Keratinocyte (primary cell): ENCODE data around the gene RECK. TPM values are rescaled to one million over a fixed set of nuclear protein-coding genes. Genes with fewer than 3 reads are reported as not detected.

Source experiments
- DNase-seq: peaks from one replicate; pipeline ENCODE4 v3.0.0-alpha.2; 2011; ENCODE audit warnings: low read depth, missing footprints, low spot score
- FAIRE-seq: peaks from 2 replicates; lab custom pipeline; 2011; peaks lifted over from hg19 to GRCh38; lab: Jason Lieb, UNC
- H2AFZ ChIP-seq: 2 replicates; pipeline ENCODE4 v1.6.0; 2012; ENCODE audit warnings: low read length, control low read depth, inconsistent platforms; ENCODE audit not compliant: control insufficient read depth
- H3K27ac ChIP-seq: 2 replicates; pipeline ENCODE4 v1.5.1; 2011; ENCODE audit warnings: low read length; ENCODE audit not compliant: control insufficient read depth, insufficient read depth
- H3K27me3 ChIP-seq: 3 replicates; pipeline ENCODE4 v1.6.0; 2011; ENCODE audit warnings: low read length; ENCODE audit not compliant: control insufficient read depth, insufficient read depth; ENCODE audit errors: extremely low read depth
- H3K36me3 ChIP-seq, 2 experiments: 2 replicates in 1 of 2; 3 replicates in 1 of 2; pipeline ENCODE4 v1.5.1; 2011; ENCODE audit warnings: low read length in 2 of 2, mild to moderate bottlenecking in 1 of 2; ENCODE audit not compliant: control insufficient read depth in 2 of 2, insufficient read depth in 2 of 2; ENCODE audit errors: extremely low read depth in 1 of 2
- H3K4me1 ChIP-seq: 3 replicates; pipeline ENCODE4 v1.5.1; 2011; ENCODE audit warnings: low read length; ENCODE audit not compliant: control insufficient read depth, insufficient read depth; ENCODE audit errors: extremely low read depth
- H3K4me2 ChIP-seq: 3 replicates; pipeline ENCODE4 v1.6.0; 2011; ENCODE audit warnings: low read depth, low read length; ENCODE audit not compliant: control insufficient read depth, insufficient read depth; ENCODE audit errors: extremely low read depth
- H3K4me3 ChIP-seq, 3 experiments: fragments of 200-600 bp in 1 of 3; sonication (generic) in 1 of 3; 2 replicates in 2 of 3; 3 replicates in 1 of 3; pipeline ENCODE4 v1.5.1; 2011 to 2016; ENCODE audit warnings: low read length in 3 of 3, mild to moderate bottlenecking in 3 of 3, control low read depth in 2 of 3, inconsistent platforms in 1 of 3, low read depth in 1 of 3, mixed read lengths in 1 of 3, mixed run types in 1 of 3, moderate library complexity in 1 of 3; ENCODE audit not compliant: control insufficient read depth in 2 of 3, insufficient read depth in 2 of 3; ENCODE audit errors: extremely low read depth in 1 of 3
- H3K79me2 ChIP-seq: 2 replicates; pipeline ENCODE4 v1.6.0; 2012; ENCODE audit warnings: low read length; ENCODE audit not compliant: control insufficient read depth, insufficient read depth
- H3K9ac ChIP-seq: 3 replicates; pipeline ENCODE4 v1.6.0; 2011; ENCODE audit warnings: low read length; ENCODE audit not compliant: control insufficient read depth, insufficient read depth; ENCODE audit errors: extremely low read depth
- H3K9me1 ChIP-seq: 3 replicates; pipeline ENCODE4 v1.6.0; 2011; ENCODE audit warnings: low read length; ENCODE audit not compliant: control insufficient read depth, insufficient read depth; ENCODE audit errors: extremely low read depth
- H3K9me3 ChIP-seq: 2 replicates; pipeline ENCODE4 v1.5.1; 2012; ENCODE audit warnings: low read depth, low read length; ENCODE audit not compliant: control insufficient read depth
- H4K20me1 ChIP-seq: 3 replicates; pipeline ENCODE4 v1.6.0; 2011; ENCODE audit warnings: low read length; ENCODE audit not compliant: control insufficient read depth, insufficient read depth; ENCODE audit errors: extremely low read depth
- EZH2 ChIP-seq: IDR thresholded peaks from one replicate; pipeline ENCODE4 v1.6.1; 2012; ENCODE audit warnings: inconsistent platforms, mild to moderate bottlenecking, low read length, moderate library complexity
- dilution Hi-C: fragments of 300-500 bp; cut with MboI; formaldehyde crosslinking; loops from one replicate; pipeline ENCODE4 v1.7.0; 2020; ENCODE audit warnings: low sequenced_read_pairs; ENCODE audit not compliant: extremely low pct_ligation_motif_present
- polyA plus RNA-seq, 5 experiments: library from polyadenylated mRNA; depleted of rRNA in 3 of 5; stranded (reverse) in 3 of 5; stranded (forward) in 1 of 5; unstranded in 1 of 5; fragments of >200 nt; gene quantifications; 1 replicate in 1 of 5; 2 replicates in 3 of 5; 3 replicates in 1 of 5; pipeline versions ENCODE4 v1.2.1 to v1.2.3, GENCODE V29; 2011 to 2012; ENCODE audit warnings: missing spikeins in 2 of 5, low read depth in 1 of 5, low replicate concordance in 1 of 5
- TF ChIP-seq, protein P1 (sequence below), 3 experiments: IDR thresholded peaks in 1 of 3; conservative IDR thresholded peaks in 1 of 3; optimal IDR thresholded peaks in 1 of 3; 2 replicates in 2 of 3; 3 replicates in 1 of 3; pipeline versions ENCODE3 to v1.5.1; 2011; ENCODE audit warnings: low read length in 3 of 3, mild to moderate bottlenecking in 3 of 3, moderate library complexity in 2 of 3, control low read depth in 1 of 3, inconsistent platforms in 1 of 3; ENCODE audit not compliant: insufficient read depth in 2 of 3; ENCODE audit errors: extremely low read depth in 1 of 3

Gene RECK
- polyA plus RNA-seq, 1 donor (not counting 4 experiments of a cell fraction or from before 2014, with no cell fraction given): 4.6 TPM

DNA sequence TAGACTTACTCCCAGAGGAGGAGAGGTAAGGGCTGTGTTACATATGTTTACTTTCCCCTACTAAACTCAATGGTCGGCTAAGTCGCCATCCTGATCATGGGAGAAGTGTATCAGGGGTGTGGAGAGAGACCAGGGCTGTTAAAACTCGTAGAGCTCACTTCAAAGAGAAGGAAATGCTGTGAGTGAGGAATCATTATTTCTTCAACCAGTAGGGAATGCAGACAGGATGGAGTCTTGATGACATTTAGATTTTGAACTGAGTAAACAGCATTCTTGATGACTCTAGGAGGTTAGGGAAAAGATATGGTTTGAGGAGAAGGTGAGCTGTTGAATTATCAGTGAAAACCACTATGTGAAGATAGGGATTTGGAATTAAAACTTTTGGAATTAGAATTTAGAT, 17.3 kb downstream of the RECK start:
- H3K27ac ChIP-seq: no peak overlapping the region
- no peaks in the 10 kb centered on the region for H3K9me3 ChIP-seq
- H3K9me1 ChIP-seq: no peaks in the 10 kb centered on the region
- H4K20me1 ChIP-seq: no peaks in the 10 kb centered on the region
- DNase-seq (no peak), FAIRE-seq (no peak)
- no peaks in the 10 kb centered on the region for H3K36me3 ChIP-seq
- no peak for TF ChIP-seq EZH2
- TF ChIP-seq, protein P1, sequence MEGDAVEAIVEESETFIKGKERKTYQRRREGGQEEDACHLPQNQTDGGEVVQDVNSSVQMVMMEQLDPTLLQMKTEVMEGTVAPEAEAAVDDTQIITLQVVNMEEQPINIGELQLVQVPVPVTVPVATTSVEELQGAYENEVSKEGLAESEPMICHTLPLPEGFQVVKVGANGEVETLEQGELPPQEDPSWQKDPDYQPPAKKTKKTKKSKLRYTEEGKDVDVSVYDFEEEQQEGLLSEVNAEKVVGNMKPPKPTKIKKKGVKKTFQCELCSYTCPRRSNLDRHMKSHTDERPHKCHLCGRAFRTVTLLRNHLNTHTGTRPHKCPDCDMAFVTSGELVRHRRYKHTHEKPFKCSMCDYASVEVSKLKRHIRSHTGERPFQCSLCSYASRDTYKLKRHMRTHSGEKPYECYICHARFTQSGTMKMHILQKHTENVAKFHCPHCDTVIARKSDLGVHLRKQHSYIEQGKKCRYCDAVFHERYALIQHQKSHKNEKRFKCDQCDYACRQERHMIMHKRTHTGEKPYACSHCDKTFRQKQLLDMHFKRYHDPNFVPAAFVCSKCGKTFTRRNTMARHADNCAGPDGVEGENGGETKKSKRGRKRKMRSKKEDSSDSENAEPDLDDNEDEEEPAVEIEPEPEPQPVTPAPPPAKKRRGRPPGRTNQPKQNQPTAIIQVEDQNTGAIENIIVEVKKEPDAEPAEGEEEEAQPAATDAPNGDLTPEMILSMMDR (optimal IDR thresholded peaks at IDR 0.05 in 1 of 3, IDR thresholded peaks at IDR 0.05 in 1 of 3, conservative IDR thresholded peaks at IDR 0.05 in 1 of 3; ENCODE audit: extremely low read depth in 1 of 3, insufficient read depth in 2 of 3, low read length in 3 of 3): no peak
- H3K79me2 ChIP-seq: no peaks in the 10 kb centered on the region
- no peak overlapping the region for H3K4me3 ChIP-seq
- no peak overlapping the region for H3K9ac ChIP-seq
- H3K4me2 ChIP-seq: no peak overlapping the region
- no peaks in the 10 kb centered on the region for H3K27me3 ChIP-seq
- no peaks in the 10 kb centered on the region for H3K4me1 ChIP-seq
- H2AFZ ChIP-seq: no peak overlapping the region
- dilution Hi-C loops: no loop called here

DNA sequence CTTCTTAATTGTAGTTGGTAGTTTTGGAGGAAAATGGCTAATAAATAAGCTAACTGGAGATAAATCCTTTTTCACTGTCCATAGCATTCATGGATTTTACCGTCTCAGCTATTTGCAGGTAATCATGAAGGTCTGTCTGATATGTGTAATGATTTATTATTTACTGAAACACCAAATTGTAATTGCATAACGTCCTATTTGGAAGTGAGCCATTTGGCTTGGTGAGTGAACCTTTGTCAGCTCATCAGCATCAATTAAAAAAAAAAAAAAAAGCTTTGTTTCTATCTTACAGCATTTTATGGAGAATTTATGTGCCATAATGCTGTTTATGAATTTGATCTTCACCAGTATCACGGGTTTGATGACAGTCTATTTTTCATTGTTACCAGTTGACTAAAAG, 20.2 kb downstream of the RECK start:
- no peaks in the 10 kb centered on the region for H3K9me3 ChIP-seq
- FAIRE-seq (no peak), DNase-seq (no peak)
- H3K27me3 ChIP-seq: no peaks in the 10 kb centered on the region
- H3K9ac ChIP-seq: no peak overlapping the region
- H3K27ac ChIP-seq: no peak overlapping the region
- H3K9me1 ChIP-seq: no peaks in the 10 kb centered on the region
- peaks cover 0 to 2% of the 10 kb centered on the region in 2 experiments for H3K36me3 ChIP-seq
- H3K4me3 ChIP-seq: no peak overlapping the region
- H3K79me2 ChIP-seq: no peaks in the 10 kb centered on the region
- H3K4me1 ChIP-seq: no peaks in the 10 kb centered on the region
- dilution Hi-C loops: no loop called here
- H4K20me1 ChIP-seq: no peaks in the 10 kb centered on the region
- TF ChIP-seq, protein P1 (optimal IDR thresholded peaks at IDR 0.05 in 1 of 3, IDR thresholded peaks at IDR 0.05 in 1 of 3, conservative IDR thresholded peaks at IDR 0.05 in 1 of 3; ENCODE audit: extremely low read depth in 1 of 3, insufficient read depth in 2 of 3, low read length in 3 of 3): no peak
- TF ChIP-seq EZH2: no peak
- H3K4me2 ChIP-seq: no peak overlapping the region
- no peak overlapping the region for H2AFZ ChIP-seq
